DMS153 treated with DMSO at 0.1 percent for 48 hours (cell line): ENCODE results near the gene GMDS.

Source experiments
- DNase-seq: peaks from one replicate; lab custom pipeline; 2025; ENCODE audit not compliant: unreplicated experiment; lab: John Stamatoyannopoulos, UW

Gene GMDS

GRCh38 chr6:2242311-2242710 lies 3.1 kb downstream of the GMDS start:
- DNase-seq = no peak

- DNase-seq = no peak
Measured at GRCh38 chr6:2240961-2241360, 4.4 kb downstream of the GMDS start.

GRCh38 chr6:2237001-2237400 lies 8.4 kb downstream of the GMDS start:
- DNase-seq = no peak

DNA sequence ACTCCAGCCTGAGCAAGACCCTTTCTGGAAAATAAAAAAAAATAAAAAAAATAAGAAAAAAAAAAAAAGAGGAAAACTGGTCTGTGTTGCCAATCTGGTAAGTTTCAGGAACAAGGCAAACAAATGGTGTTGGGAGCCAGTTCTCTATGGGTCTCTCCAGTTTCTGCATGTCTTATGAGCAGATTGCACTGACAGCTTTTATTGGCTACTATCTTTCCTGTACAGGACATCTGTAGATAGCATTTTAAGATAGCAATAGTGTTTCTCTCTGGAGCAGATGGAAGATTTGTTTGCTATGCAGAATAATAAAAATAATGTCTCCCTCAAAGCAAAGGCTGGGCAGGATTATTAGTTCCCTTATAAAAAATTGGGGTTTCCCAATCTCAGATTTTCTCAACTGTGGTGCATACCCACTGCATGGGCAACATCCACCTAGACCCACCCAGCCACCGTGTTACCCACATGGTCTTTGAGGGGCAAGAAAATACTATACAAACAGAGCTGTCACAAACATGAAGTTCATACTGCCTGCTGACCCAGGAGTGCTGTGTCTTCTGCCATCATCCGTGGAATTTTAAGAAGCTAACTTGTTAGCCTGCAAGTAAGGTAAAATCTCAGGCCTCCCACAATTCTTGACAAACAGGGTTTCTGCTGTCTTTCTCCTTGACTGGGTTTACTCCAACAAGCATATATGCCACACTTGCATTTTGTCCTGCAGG lies 9.5 kb downstream of the GMDS start:
- no peak for DNase-seq

- no peak for DNase-seq
Measured at GRCh38 chr6:2232445-2232844, 13.0 kb downstream of the GMDS start.

- no peak for DNase-seq
Measured at GRCh38 chr6:2231438-2231837, 14.0 kb downstream of the GMDS start.

GRCh38 chr6:2230659-2231277 lies 14.6 kb downstream of the GMDS start:
- no peak for DNase-seq

DNA sequence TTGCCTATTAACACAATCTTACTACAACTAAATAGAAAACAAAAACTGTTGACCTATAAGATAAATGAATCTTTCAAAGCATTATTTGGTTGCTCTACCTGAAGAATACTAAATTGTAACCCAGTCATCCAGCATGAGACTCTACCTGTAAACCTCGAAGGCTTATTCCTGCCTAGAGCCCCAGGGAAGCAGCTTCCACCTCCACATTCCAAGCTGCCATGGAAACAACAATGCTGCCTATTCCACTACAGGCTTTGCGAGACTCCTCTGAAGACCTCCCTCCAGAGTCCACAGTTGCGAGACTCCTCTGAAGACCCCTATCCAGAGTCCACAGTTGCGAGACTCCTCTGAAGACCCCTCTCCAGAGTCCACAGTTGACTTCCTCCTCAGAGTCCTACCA lies 15.7 kb downstream of the GMDS start:
- DNase-seq = no peak

DNA sequence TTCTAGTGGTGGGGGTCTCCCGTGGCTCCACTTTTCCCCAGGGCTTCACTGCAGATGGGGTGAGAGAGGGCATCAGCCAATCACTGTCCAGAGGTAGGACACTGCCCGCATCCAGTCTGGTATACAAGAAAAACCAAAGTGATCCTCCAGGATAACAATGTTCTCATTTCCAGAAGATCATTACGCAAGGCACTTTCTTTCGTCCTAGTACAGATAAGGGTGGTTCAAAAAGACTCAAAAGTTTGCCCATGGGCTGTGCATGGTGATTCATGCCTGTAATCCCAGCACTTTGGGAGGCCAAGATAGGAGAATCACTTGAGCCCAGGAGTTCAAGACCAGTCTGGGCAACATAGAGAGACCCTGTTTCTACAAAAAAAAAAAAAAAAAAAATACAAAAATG lies 16.4 kb downstream of the GMDS start:
- DNase-seq = no peak

GRCh38 chr6:2228392-2228791 lies 17.0 kb downstream of the GMDS start:
- no peak for DNase-seq

DNA sequence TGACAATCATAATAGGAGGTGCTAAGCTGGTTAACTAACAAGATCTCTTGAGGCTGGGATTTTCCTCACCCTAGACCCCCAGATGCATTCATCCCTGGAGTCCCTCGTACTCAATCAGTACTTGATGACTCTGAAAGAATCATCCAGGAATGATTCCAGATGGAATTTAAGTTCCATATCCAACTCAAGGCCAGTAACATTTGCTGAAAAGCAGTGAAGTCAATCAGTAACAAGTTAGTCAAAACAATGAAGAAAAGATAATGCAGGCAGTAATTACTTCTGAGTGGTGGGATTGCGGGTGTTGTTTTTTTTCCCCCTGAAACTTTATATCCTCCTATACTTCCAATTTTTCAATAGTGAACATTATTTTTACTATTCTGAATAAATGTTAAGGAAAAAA lies 18.6 kb downstream of the GMDS start:
- no peak for DNase-seq

GRCh38 chr6:2225422-2226392 lies 19.7 kb downstream of the GMDS start:
- DNase-seq = no peak

- DNase-seq = no peak
Measured at GRCh38 chr6:2224847-2225382, 20.5 kb downstream of the GMDS start.

- no peak for DNase-seq
Measured at GRCh38 chr6:2222275-2222842, 23.0 kb downstream of the GMDS start.

DNA sequence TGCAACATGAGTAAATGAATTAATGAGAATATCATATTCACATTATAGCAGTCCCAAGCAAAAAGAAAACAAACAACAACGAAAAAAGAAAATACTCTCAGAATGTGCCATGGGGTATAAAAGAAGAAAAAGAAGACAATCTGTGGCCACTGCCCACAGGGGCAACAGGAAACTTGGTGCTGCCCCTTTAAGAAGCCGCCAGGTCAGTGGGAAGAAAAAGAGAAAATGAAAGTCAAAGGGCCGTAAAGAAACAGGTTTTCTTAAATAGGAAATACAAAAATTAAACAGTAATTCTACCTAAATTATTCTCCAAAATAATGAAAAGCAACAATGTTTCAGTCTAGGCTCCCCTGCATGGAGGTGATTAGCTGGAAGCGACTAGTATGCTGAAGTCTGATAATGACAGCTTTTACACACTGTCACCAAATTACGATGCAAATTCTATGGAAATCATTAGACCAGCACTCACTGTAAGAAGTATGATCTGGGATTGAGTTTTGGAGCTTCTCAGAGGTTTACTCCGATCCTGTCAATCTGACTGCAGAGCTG lies 23.6 kb downstream of the GMDS start:
- no peak for DNase-seq

- no peak for DNase-seq
Measured at GRCh38 chr6:2220154-2220553, 25.3 kb downstream of the GMDS start.

- DNase-seq = no peak
Measured at GRCh38 chr6:2218866-2219265, 26.5 kb downstream of the GMDS start.

DNA sequence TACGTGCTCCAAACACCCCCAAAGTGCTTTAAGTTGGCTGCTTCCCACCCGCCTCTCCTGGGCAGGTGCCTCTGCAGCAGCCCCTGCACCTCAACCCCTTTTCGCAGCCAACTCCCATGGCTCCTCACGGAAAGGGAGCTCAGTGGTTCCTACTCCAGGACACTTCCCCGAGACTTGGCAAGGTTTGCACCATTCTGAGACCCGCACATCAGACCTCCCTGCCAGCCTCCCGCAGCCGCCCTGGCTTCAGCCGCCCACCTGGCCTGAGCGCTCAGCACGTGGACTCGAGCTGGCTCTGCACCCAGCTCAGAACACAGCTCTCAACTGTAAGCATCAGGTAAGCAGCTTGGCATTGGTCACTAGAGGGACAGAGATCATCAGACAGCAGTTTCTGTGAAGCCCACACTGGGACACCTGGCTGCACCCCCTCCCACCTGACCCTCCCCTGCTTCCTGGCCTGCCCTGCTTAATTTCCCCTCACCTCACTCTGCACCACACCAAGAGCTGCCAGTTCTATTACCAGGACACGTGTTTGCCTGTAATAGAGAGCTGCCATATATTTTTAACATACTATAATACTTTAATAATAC lies 28.5 kb downstream of the GMDS start:
- no peak for DNase-seq

DNA sequence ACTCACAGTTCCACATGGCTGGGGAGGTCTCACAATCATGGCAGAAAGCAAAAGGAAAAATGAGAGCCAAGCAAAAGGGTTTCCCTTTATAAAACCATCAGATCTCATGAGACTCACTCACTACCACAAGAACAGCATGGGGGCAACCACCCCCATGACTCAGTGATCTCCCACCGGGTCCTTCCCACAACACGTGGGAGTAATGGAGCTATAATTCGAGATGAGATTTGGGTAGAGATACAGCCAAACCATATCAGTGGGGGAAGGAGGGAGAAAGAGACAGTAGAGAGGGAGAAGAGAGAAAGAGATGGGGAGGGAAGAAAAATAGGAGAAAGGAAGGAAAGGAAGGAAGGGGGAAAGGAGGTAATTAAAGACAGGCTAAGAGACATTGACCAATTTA lies 30.1 kb downstream of the GMDS start:
- no peak for DNase-seq

DNA sequence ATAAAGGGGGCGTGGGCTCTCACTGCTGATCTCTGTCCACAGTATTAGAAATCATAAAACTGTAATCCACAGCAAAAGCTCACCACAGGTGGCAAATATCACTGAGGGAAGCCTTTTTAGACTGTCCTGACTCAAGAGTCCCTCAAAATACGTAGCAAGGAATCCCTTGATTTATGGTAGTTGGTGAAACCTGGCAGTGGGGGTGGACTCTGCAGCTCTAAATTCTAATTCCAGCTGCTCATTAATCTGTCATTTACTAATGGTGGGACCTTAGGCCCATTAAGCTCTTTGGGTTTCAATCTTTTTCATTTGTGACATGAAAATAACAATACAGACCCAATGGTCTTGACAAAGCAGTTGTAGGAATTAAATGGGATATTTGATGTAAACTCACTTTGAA lies 32.3 kb downstream of the GMDS start:
- no peak for DNase-seq
